Nucleus accumbens (tissue), 56 donors: ENCODE results near the gene GRWD1.
"Not testable (repeated sequence)": the region's sequence is repeated elsewhere in the genome, so short reads cannot be mapped to it uniquely, and the experiment has no call there.

Source experiments
- DNase-seq, 56 donors: peaks; one replicate each; lab custom pipeline; 2025; lab: John Stamatoyannopoulos, UW

Gene GRWD1

DNA sequence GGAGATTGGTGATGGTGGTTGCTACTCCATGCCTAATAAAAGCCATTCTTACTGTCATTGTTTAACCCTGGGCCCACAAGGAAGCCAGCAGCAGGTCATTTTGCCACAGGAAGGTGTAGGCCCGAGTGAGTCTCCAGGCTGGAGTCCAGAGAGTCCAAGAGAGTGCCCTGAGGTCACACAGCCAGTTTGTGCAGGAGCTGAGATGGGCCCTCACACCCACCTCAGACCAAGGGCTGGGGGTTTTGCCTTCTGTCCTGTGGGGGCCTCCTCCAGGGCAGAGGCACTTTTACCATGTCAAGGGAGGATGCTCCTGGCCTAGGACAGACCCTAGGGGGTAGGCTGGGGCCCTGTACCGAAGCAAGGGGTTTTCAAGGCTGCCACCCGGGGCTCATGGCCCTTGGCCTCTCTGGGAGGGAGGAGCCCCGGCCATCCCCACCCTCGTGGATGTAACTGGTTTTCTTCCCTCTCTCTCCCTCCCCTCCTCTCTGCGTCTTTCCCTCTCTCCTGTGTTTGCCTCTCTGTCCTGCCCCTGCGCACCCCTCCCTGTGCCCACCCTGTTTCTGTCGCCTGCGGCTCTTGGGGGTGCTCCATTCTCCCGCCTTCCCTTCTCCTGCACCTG lies 31.4 kb downstream of the GRWD1 start:
- no peak for DNase-seq

DNA sequence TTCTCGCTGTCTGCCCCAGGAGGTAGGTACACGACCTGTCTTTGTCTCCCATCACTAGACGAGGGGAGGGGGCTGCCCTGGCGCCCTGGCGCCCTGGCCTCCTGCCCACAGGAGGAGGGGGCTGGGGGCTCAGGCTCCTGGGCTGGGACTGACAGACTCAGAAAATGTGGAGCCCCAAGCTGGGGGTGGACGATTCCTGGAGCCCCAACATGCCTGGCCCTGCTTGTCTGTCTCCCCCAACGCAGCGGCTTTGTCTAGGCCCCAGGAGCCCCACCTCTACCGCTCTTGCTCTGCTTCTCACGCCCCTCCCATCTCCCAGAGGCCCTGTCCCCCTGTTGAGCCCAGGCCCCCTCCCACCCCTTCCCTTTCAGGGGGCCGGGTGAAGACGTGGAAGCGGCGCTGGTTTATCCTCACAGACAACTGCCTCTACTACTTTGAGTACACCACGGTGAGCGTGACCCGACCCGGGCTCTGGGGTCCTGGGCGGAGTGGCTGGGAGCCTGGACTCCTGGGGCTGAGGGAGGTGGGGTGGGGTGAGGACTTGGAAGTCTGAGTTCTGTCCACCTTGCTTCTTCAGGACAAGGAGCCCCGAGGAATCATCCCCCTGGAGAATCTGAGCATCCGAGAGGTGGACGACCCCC lies 32.0 kb downstream of the GRWD1 start:
- no peak for DNase-seq

DNA sequence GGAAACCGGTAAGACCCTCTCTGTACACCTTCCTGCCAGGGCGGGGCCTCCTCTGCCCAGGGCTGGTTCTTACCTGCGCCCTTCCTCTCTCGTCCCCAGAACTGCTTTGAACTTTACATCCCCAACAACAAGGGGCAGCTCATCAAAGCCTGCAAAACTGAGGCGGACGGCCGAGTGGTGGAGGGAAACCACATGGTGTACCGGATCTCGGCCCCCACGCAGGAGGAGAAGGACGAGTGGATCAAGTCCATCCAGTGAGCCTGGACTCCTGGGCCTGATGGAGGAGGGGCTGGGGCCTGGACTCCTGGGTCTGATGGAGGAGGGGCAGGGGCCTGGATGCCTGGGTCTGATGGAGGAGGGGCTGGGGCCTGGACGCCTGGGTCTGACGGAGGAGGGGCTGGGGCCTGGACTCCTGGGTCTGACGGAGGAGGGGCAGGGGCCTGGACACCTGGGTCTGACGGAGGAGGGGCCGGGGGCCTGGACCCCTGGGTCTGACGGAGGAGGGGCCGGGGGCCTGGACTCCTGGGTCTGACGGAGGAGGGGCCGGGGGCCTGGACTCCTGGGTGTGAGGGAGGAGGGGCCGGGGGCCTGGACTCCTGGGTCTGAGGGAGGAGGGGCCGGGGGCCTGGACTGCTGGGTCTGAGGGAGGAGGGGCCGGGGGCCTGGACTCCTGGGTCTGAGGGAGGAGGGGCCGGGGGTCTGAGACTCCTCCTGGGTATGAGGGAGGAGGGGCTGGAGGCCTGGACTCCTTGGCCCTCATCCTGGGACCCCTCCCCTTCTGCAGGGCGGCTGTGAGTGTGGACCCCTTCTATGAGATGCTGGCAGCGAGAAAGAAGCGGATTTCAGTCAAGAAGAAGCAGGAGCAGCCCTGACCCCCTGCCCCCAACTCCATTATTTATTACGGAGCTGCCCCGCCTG lies 32.8 kb downstream of the GRWD1 start:
- no peak for DNase-seq

- no peak for DNase-seq
Measured at GRCh38 chr19:48479686-48480085, 33.9 kb downstream of the GRWD1 start.

GRCh38 chr19:48480183-48480557 lies 34.4 kb downstream of the GRWD1 start:
- peak in 51 of 56 donors; percentile 6 to 85 (median 58) for DNase-seq

- DNase-seq = peak in 43 of 56 donors; percentile 20 to 81 (median 61)
Measured at GRCh38 chr19:48480558-48481500, 35.0 kb downstream of the GRWD1 start.

DNA sequence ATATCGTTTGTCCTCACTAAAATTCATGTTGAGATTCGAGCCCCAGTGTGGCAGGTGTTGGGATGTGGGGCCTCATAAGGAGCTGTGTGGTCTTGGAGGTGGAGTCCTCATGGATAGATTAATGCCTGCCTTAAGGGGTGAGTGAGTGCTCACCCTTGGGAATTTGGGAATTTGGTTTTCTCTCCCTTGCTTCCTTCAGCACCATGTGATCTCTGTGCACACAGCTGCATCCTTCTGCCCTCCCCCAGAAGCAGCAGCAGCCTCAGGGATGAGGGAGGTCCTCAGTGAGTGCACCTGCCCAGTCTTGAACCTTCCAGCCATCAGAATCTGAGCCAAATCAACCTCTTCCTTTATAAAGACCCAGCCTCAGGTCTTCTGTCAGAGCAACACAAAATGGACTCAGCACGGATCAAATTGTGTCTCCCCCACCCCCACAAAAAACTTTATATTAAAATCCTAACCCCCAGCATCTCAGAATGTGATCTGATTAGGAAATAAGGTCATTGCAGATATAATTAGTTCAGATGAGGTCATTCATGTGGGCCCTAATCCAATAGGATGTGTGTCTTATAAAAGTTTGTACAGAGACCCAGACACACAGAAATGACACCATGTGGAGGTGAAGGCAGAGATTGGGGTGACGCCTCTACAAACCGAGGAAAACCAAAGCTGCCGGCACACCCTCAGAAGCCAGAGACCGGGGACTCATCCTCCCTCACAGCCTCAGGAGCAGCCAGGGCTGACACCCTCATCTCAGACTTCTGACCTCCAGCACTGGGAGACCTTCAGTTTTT lies 36.3 kb downstream of the GRWD1 start:
- DNase-seq = no peak

DNA sequence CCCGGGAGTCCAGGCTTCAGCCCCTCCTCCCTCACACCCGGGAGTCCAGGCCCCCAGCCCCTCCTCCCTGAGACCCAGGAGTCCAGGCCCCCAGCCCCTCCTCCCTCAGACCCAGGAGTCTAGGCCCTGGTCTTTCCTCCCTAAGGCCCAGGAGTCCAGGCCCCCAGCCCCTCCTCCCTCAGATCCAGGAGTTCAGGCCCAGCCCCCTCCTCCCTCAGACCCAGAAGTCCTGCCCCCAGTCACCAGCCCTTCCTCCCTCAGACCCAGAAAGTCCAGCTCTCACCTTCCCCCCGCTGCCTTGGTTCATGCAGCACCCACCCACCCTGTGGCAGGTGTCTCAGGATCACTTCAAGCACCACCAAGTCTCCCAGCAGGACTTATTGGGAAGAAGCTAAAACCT lies 37.5 kb downstream of the GRWD1 start:
- DNase-seq = peak in 1 of 56 donors; percentile 10

- DNase-seq = no peak
Measured at GRCh38 chr19:48484247-48484893, 38.6 kb downstream of the GRWD1 start.

DNA sequence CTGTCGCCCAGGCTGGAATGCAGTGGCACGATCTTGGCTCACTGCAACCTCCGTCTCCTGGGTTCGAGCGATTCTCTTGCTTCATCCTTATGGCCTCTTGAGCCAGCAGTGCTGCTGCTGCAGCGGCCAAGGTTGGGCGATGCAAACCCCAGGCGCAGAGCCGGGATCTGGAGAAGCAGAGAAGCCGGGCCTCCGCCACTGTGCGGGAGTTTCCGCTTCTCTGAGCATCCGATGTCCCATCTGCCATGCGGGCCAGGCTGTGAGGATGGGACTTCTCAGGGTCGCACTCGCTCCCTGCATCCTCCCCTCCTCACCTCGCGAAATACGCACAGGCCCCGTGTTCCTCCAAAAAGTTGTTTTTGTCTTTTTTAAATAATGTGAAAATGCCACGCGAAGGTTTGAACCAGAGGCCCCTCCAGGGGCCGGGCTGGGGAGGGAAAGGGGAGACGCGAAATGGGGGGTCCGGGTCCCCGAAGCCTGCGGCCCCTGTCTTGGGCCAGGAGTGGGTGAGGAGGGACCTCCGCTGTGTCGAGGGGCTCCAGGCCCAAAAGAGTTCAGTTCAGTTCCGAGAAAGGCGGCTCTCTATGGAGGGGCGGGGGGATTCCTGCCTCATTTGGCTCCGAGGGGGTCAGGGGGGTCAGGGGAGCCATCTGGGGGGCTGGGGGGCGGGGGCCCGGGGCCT lies 39.3 kb downstream of the GRWD1 start:
- no peak for DNase-seq

GRCh38 chr19:48486706-48487105 lies 40.9 kb downstream of the GRWD1 start:
- DNase-seq = not testable (repeated sequence)

GRCh38 chr19:48487544-48487943 lies 41.8 kb downstream of the GRWD1 start:
- DNase-seq = no peak

DNA sequence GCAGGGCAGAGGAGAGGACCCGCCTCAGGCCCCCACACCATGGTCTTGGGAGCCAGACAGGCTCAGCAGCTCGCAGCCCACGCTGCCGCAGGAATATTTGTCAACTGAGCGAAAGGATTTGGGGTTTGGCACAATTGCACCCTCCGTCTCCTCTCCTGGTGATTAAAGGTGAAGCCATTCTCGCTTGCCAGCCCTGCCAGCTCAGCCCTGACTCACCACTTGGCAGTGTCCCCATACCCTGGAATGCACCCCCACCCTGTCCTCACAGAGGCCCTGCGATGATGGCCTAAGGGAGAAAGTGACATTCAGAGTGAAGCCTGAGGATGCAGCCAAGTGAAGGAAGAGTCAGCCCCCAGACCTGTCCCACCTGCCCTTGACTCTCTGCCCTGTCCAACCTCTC lies 42.2 kb downstream of the GRWD1 start:
- peak in 6 of 56 donors; percentile 3 to 40 (median 10) for DNase-seq

DNA sequence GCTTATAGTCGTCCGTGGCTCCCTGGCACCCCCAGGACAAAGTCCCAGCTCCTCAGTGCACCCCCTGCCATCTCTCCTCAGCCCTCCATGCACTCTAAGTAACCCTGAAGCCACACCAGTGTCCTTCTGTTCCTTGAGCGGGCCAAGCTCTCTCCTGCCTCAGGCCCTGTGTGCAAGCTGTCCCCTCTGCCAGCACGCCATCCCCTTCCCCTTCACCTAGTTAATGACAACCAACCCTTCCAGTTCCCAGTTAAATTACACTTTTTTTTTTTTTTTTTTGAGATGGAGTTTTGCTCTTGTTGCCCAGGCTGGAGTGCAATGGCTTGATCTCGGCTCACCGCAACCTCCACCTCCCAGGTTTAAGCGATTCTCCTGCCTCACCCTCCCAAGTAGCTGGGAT lies 42.7 kb downstream of the GRWD1 start:
- DNase-seq = not testable (repeated sequence)

- peak in 39 of 56 donors; percentile 2 to 59 (median 21) for DNase-seq
Measured at GRCh38 chr19:48489608-48490216, 43.9 kb downstream of the GRWD1 start.

DNA sequence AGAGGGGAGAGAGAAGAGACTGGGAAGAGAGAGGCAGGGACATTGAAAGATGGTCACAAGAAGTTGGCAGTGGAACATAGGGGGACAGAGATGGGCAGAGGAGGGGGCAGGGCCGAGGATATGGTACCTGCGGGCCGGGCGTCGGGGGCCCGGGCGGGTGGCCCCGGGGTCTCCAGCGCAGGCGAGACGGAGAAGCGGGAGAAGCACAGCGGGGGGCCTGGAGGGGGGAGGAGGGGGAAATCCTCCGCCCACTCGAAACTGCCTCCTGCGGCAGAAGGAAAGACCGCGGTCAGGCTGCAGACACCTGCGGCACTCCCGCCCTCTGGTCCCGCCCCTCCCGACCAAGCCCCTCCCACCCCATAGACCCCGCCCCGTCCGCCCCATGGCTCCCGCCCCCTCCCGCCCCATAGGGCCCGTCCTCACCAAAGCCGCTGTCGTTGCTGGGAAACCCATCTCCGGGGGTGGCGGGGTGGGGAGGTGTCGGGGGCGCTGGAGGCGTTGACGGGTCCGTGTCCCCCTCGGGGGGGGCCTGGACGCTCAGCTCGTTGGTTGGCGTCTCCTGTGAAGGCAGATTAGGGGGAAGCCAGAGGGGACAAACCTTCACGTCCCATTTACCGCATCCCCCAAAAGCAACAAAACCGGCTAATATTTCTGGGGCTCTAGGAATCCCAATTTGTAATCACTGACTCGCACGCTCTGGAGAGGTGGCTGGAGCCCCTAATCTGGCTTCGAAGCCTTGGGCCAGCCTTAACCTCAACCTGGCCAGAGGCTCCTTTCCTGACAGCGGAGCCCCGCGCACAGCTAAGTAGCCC lies 45.4 kb downstream of the GRWD1 start:
- DNase-seq = peak in 9 of 56 donors; percentile 13 to 40 (median 24)

DNA sequence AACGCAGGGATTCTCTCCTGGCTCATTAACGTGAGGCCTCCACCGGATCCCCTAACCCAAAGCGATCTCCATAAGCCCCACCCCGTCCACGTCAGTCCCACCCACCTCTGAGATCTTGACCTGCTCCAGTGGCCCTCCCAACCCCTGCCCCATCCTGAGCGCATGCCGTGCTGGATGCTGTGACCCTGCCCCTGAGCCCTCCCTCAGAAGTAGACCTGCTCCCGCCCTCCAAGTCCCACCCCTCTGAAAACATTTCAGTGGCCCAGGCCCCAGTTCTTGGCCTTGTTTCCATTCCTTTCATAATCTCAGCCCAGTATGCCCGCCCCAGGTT lies 46.0 kb downstream of the GRWD1 start:
- no peak for DNase-seq
